Activated CD4-positive, CD25-positive, alpha-beta regulatory T cell (primary cell): ENCODE measurements around the gene POLD2.

ENCODE experiments used
- DNase-seq, 4 experiments: peaks; one replicate each; lab custom pipeline; 2025; lab: John Stamatoyannopoulos, UW

The POLD2 gene

DNA sequence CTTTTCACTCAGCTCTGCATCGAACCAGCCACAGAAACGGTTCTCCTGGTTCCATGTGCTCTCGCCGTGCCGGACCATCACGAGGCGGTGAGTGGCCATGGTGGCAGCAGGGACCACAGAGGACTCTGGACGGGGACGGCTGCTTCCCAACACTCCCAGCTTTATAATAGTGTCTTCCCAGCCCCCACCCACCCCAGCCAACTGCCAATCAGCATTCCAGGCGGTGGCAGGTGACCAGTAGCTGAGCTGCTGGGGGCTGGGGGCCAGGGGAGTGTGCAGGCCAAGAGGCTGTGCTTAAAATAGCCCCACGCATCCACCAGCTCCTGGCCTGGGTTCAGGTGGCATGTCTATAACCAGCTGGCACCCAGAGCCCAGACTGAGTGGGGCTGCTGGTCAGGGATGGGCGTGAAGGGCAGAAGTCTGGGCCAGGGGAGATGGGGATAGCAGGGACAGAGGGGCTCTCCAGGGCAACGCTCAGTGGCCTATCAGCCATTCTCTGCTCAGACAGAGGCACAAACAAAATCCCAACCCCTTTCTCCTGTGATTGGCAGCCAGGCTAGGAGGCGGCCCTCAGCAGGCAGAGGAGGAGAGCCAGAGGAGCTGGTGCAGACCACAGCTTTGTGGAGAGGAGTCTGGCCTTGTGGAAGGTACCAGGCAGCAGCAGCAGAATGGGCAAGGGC is 57.8 kb downstream of the POLD2 start, which contains the start of gene PGAM2:
Gene PGAM2, minus strand, starts transcription at position 137 of the 680 bp plus-strand sequence. Its CDS starts 38 bp downstream, at position 99.
- DNase-seq, result no peak

DNA sequence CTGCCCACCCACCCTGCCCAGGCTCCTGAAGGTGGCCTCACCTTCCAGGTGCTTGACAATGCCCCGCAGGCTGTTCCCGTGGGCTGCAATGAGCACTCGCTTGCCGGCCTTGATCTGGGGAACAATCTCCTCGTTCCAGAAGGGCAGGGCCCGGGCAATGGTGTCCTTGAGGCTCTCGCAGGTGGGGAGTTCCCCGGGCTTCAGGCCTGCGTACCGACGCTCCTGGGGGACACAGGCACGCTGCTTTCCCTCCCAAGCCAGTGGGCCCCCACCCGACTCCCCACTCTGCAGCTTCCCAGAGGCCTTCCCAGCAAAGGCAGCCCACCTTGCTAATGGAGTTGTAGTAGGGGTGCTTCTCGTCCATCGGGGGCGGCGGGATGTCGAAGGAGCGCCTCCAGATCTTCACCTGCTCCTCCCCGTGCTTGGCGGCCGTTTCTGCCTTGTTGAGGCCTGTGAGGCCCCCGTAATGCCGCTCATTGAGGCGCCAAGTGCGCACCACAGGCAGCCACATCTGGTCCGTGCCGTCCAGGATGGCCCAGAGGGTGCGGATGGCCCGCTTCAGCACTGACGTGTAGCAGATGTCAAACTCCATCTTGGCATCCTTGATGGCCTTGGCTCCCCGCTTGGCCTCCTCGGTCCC is 58.4 kb downstream of the POLD2 start:
- DNase-seq, result no peak
